Mucosa of stomach (tissue), 1 donor: Measurements from ENCODE around the gene OR6C75.
"Not testable (repeated sequence)": the region's sequence is repeated elsewhere in the genome, so short reads cannot be mapped to it uniquely, and the experiment has no call there.

Source experiments
- H3K27me3 ChIP-seq: one replicate; pipeline ENCODE4 v1.7.0; 2013; ENCODE audit warnings: mild to moderate bottlenecking, low read length; ENCODE audit not compliant: control insufficient read depth, insufficient read depth
- H3K36me3 ChIP-seq: one replicate; pipeline ENCODE4 v1.7.0; 2013; ENCODE audit warnings: low read length; ENCODE audit not compliant: control insufficient read depth, insufficient read depth
- H3K4me1 ChIP-seq: one replicate; pipeline ENCODE4 v1.7.0; 2013; ENCODE audit warnings: mild to moderate bottlenecking, low read length; ENCODE audit not compliant: control insufficient read depth, insufficient read depth
- H3K4me3 ChIP-seq: one replicate; pipeline ENCODE4 v1.7.0; 2013; ENCODE audit warnings: low read length
- H3K9ac ChIP-seq: one replicate; pipeline ENCODE4 v1.7.0; 2013; ENCODE audit warnings: mild to moderate bottlenecking, low read length, moderate library complexity
- H3K9me3 ChIP-seq: one replicate; pipeline ENCODE4 v1.7.0; 2013; ENCODE audit warnings: mild to moderate bottlenecking, low read length, moderate library complexity; ENCODE audit not compliant: control insufficient read depth
- donor health status: Pancreatic carcinoma.

Gene OR6C75

GRCh38 chr12:55400229-55400628 is 37.5 kb downstream of the OR6C75 start, which contains the start of gene OR6C65:
OR6C65 (plus strand) TSS chr12:55400529; CDS start chr12:55400529, 0 bp downstream.
- no peaks in the 10 kb centered on the region for H3K36me3 ChIP-seq
- no peaks in the 10 kb centered on the region for H3K4me1 ChIP-seq
- no peak within 1 kb of the TSS for H3K9ac ChIP-seq
- H3K27me3 ChIP-seq = no peaks in the 10 kb centered on the region
- no peaks in the 10 kb centered on the region for H3K9me3 ChIP-seq
- H3K4me3 ChIP-seq = no peak within 1 kb of the TSS

DNA sequence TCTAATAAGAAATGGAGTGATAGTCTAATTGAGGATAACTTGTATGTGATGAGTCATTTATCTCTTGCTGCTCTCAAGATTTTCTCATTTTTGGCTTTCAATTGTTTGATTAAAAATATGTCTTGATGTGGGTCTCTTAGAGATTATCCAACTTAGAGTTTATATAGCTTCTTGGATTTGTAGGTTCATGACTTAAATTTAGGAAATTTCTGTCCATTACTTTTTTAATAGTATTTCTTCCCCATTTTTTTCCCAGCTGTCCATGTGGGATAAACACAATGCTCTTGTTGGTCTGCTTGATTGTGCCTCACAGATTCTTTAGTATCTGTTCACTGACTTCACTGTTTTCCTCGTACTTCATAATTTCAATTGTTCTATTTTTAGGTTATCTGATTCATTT is 45.1 kb downstream of the OR6C75 start:
- Histone ChIP-seq H3K9me3 (no peaks in the 10 kb centered on the region), H3K9ac (no peak overlapping the region), H3K4me1 (no peaks in the 10 kb centered on the region), H3K27me3 (no peaks in the 10 kb centered on the region), H3K36me3 (no peaks in the 10 kb centered on the region), H3K4me3 (no peak overlapping the region)

- H3K36me3 ChIP-seq, H3K4me3 ChIP-seq, H3K9ac ChIP-seq, H3K9me3 ChIP-seq, H3K4me1 ChIP-seq, H3K27me3 ChIP-seq: not testable (repeated sequence)
Measured at GRCh38 chr12:55409133-55409532, 46.4 kb downstream of the OR6C75 start.

DNA sequence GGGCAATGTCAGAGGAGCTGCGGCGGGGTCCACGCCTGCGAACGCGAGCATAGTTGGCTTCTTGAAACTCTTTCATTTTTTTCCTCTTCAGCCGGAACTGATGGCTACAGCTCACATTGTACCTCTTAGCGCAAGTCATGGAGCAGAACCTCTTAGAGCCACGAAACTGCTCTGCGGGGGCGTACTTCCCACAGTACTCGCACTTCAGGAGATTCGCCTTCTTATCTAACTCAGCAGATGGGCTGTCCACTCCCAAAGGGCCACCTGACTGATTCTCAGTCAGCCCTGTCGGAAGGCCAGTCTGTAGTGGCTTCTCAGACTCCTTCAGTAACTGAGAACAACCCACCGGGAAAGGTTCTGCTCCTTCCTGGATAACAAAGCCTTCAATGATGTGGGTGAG is 49.4 kb downstream of the OR6C75 start:
- not testable (repeated sequence) for H3K4me1 ChIP-seq, H3K4me3 ChIP-seq, H3K9ac ChIP-seq, H3K9me3 ChIP-seq, H3K27me3 ChIP-seq, H3K36me3 ChIP-seq

GRCh38 chr12:55413498-55414388 is 51.0 kb downstream of the OR6C75 start:
- H3K9ac ChIP-seq, H3K4me1 ChIP-seq, H3K4me3 ChIP-seq, H3K9me3 ChIP-seq, H3K36me3 ChIP-seq, H3K27me3 ChIP-seq: not testable (repeated sequence)

- H3K9me3 ChIP-seq, H3K27me3 ChIP-seq, H3K4me1 ChIP-seq, H3K4me3 ChIP-seq, H3K36me3 ChIP-seq, H3K9ac ChIP-seq: not testable (repeated sequence)
Measured at GRCh38 chr12:55414396-55414823, 51.6 kb downstream of the OR6C75 start.

DNA sequence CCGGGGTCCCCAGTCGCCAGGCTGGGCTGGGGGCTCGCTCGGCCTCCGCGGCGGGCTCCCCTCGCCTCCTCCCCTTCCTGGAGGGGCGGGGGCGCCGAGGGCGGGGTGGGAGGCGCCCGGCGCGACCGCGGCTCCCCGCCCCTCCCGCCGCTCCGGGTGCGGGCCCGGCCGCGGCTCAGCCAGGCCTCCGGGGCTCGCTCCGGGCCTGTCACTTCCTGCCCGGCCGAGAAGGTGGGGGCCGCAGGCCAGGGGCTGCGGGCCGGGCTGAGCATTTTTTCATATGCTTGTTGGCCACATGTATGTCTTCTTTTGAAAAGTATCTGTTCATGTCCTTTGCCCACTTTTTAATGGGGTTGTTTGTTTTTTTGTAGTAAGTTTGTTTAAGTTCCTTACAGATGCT is 52.1 kb downstream of the OR6C75 start:
- H3K9ac ChIP-seq, H3K36me3 ChIP-seq, H3K4me3 ChIP-seq, H3K9me3 ChIP-seq, H3K4me1 ChIP-seq, H3K27me3 ChIP-seq: not testable (repeated sequence)

GRCh38 chr12:55416961-55417360 is 54.2 kb downstream of the OR6C75 start:
- Histone ChIP-seq H3K4me3 (no peak overlapping the region), H3K4me1 (no peaks in the 10 kb centered on the region), H3K9ac (no peak overlapping the region), H3K27me3 (no peaks in the 10 kb centered on the region), H3K9me3 (no peaks in the 10 kb centered on the region), H3K36me3 (no peaks in the 10 kb centered on the region)
